IPS-18c (cell line): ENCODE data around the gene CFAP161.

ENCODE experiments used
- H3K4me3 ChIP-seq: 2 replicates; pipeline ENCODE4 v1.7.0; 2013; ENCODE audit warnings: low read depth, mild to moderate bottlenecking, low read length, moderate library complexity; ENCODE audit not compliant: insufficient read depth
- H3K9me3 ChIP-seq: one replicate; pipeline ENCODE4 v1.6.1; 2013; ENCODE audit warnings: mild to moderate bottlenecking, low read length, moderate library complexity; ENCODE audit not compliant: control insufficient read depth, insufficient read depth

CFAP161 gene

DNA sequence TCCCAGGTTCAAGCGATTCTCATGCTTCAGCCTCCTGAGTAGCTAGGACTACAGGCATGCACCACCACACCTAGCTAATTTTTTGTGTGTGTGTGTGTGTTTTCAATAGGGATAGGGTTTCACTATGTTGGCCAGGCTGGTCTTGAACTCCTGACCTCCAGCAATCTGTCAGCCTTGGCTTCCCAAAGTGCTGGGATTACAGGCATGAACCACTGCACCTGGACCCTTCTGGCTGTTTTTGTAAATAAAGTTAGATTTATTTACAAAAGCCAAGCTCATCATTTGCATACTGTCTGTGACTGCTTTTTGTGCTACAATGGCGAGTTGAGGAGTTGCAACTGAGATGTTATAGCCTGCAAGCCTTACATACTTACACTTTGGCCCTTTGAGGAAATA lies 34.1 kb downstream of the CFAP161 start:
- H3K9me3 ChIP-seq, result no peaks in the 10 kb centered on the region
- no peak overlapping the region for H3K4me3 ChIP-seq

DNA sequence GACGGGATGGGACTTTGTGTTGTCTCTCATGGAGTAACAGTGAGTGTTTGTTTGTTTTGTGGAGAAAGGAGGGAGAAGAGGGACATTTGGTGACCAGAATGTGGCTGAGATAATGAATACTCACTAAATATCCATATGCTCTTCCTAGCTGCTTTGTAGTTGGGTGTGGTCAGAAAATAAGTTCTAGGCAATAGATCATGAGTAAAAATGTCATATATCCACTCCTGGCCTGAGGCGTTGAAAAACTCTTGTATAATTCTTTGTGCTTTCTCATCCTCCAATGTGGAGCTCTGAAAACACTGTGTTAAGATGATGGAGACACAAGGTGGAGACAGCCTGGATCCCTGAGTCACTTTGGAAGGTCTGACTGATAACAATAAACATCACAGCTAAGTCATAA lies 34.6 kb downstream of the CFAP161 start:
- H3K9me3 ChIP-seq, result no peaks in the 10 kb centered on the region
- H3K4me3 ChIP-seq, result no peak overlapping the region

DNA sequence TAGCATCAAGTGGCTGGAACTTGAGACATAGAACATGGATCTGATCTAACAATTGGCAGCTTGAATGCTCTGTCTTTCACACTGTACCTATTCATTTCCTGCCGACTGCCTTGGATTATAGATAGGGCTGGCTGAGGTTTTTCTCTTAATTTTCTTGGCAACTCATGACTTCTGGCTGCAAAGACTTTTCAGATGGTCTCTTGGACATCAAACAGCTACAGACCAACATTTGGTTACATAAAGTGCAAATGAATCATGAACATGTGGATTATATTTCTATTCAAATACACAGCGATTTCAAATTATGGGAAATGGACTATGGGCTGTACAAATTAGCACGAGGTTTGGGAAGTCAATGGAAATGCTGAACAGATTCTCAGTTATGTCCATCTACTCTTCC lies 36.4 kb downstream of the CFAP161 start:
- Histone ChIP-seq H3K9me3 (no peaks in the 10 kb centered on the region), H3K4me3 (no peak overlapping the region)

DNA sequence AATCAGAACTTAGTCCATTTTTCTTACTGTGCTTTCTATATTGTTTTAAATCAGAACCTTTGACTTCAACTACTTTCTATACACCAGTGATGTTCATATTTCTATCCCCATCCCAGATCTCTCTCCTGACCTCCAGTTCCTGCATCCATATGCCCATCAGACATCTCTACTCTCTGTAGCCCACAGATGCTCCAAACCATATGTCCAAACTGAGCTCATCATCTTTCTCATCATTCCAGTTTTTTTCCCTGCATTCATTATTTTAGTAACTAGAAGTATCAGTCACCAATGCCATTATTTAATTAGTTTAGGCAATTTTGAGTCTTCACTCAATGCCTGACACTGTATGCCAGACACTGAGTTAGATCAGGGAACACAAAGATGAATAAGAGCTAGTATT lies 37.2 kb downstream of the CFAP161 start:
- H3K4me3 ChIP-seq, result no peak overlapping the region
- no peaks in the 10 kb centered on the region for H3K9me3 ChIP-seq

DNA sequence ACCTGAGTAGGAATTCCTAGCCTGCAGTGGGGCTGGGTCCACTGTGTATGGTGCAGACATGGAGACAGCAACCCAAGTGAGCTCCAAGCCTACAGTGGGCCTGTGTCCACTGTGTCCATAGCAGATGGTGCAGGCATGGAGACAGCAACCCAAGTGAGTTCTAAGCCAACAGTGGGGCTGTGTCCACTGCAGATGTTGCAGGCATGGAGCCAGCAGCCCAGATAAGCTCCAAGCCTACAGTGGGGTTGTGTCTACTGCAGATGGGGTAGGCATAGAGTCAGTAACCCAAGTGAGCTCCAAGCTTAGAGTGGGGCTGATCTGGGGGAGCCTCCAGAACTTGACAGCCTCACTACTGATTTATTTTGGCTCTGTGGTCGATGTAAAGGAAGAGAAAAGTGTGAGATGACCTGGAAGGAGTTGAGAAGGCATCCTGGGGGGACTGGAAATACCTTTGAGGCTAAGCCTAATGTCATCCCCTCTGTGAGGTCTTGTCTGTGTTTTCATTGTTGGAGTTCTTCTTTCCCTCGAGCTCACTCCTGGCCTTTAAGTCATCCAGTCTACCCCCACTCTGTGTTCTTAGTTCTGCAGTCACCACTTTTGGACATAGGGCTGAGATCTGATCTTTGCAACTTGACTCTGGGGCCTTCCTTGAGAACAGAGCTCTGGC lies 40.2 kb downstream of the CFAP161 start:
- Histone ChIP-seq H3K4me3 (no peak overlapping the region), H3K9me3 (no peaks in the 10 kb centered on the region)

DNA sequence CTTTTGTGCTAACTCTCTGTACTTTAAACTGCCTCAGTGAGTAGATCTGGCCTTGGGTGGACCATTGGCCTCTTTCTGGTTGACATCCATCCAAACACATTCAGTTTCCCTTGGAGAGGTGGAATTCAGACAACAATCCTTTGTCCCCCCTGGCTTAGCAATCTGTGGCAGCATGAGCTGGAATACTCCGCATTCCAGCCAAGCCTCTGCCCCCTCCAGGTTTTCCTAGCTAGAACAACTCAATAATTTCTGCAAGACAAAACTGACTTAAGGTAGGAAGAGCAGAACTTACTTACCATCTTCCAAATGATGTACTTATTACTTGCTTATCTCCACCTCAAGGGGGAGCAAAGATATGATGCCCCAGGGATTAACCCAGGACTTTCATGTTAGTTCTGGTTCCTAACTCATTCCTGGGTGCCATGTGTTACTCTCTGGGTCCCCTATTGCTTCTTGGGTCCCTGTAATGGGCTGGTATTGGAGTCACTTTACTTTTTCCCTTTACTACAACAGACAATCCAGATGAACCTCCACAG lies 40.8 kb downstream of the CFAP161 start:
- H3K9me3 ChIP-seq, result no peaks in the 10 kb centered on the region
- no peak overlapping the region for H3K4me3 ChIP-seq

DNA sequence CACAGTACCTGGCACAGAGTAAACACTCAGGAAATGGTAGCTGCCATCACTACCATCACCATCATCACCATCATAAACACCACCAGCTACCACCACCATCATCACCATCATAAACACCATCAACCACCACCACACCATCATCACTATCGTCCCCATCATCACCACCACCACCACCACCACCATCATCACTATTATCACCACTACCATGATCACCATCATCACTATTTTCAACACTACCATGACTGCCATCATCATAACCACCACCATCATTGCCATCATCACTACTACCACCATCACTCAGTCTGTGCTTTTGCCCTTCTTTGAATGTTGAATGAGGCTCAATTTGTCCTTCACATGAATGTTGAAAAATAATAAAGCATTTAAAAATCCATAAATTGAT lies 41.4 kb downstream of the CFAP161 start:
- no peak overlapping the region for H3K4me3 ChIP-seq

DNA sequence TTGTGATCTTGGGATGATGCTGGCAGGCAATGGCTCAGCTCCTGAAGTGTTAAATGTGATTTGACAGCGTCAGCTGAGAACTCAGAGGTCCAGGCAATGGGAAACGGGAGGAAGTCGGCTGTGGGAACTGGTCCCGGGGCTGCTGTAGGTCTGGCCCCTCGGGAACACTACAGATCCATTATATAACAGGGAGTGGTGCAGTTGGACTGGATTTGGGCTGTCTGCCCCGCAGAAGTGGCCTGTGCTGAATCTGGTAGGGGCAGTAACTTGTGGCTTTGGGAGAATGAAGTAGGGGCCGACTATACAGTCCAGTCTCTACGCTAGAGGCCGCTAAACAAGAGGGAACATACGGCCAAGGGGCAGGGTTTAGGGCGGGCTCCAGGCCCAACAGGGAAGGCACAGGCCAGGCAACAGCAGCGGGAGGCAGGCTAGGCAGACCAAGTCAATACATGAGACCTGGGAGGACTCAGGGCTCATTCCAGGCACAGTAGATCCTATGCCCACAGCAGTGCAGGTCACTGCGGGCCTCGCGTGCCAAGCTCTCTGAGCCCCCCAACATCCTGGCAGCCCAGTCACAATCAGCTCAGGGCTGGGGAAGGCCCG lies 42.3 kb downstream of the CFAP161 start:
- H3K4me3 ChIP-seq, result no peak overlapping the region
- no peaks in the 10 kb centered on the region for H3K9me3 ChIP-seq

More for the DNA sequence above, 41.4 kb downstream of the CFAP161 start:
- no peaks in the 10 kb centered on the region for H3K9me3 ChIP-seq

DNA sequence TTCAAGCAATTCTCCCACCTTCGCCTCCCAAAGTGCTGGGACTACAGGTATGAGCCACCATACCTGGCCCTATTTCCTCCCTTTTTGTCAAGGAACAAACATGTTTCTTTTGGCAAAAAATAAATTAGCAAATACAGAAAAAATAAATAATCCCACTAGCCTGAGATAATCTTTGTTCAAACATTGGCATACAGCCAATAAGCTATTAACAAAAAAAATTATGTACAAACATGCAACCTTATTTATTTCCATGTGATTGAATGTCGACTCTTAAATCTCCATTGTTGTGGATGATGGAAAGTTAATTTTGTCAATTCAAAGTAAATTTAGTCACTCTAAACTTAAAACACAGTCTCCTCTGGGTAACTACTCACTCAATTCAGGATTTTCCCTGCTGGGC lies 44.3 kb downstream of the CFAP161 start:
- Histone ChIP-seq H3K9me3 (no peaks in the 10 kb centered on the region), H3K4me3 (no peak overlapping the region)

DNA sequence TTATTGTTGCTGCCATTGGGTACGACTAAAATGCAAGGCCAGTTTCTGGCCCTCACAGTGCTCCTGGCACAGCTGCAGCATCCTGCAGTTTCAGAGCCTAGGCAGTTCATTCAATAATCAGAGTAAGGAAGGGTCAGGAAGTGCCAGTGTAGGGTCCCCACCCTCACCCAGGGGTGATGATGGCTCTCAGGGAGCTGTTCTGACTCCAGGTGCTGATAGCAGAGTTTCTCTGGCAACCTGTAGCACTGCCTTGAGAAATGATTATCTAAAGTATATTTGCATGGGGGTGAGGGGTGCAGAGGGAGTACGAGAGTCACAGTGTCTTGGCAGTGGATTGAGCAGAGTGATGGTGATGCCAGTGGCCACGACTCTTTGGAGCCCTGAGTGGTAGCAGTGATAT lies 47.1 kb downstream of the CFAP161 start:
- Histone ChIP-seq H3K4me3 (no peak overlapping the region), H3K9me3 (no peaks in the 10 kb centered on the region)

DNA sequence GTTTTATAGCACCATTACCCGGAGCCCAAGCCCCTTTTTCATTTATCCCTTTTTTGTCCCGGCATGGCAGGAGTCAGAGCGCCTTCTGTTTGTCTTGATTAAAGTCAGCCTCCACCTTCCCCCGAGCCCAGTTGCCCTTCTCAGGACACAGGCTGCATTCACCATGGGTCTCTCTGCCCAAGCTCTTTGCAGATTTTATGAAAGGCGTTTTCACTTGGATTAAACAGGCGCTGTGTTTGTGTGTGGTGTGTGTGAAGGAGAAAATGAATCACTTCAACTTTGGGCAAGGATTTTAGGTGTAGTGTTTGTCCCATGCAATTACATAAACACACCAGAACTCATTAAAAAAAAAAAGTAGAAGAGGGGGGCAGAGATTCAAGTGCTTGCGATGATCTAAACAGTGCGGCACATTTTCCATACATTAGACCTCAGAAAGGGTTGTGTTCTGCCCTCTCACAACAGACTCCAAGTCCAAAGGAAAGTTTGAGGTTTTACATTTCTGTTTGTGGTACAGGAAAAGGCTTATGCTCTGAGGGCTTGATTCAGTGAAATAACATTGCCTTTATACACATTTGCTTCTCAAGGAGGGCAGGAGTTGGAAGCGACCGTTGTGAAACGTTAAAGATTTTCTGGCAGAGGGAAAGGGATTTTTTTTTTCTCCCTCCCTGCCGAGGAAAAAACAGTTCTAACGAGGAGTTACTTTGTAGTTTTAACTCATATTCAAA lies 48.1 kb downstream of the CFAP161 start:
- H3K4me3 ChIP-seq, result no peak overlapping the region
- no peaks in the 10 kb centered on the region for H3K9me3 ChIP-seq

DNA sequence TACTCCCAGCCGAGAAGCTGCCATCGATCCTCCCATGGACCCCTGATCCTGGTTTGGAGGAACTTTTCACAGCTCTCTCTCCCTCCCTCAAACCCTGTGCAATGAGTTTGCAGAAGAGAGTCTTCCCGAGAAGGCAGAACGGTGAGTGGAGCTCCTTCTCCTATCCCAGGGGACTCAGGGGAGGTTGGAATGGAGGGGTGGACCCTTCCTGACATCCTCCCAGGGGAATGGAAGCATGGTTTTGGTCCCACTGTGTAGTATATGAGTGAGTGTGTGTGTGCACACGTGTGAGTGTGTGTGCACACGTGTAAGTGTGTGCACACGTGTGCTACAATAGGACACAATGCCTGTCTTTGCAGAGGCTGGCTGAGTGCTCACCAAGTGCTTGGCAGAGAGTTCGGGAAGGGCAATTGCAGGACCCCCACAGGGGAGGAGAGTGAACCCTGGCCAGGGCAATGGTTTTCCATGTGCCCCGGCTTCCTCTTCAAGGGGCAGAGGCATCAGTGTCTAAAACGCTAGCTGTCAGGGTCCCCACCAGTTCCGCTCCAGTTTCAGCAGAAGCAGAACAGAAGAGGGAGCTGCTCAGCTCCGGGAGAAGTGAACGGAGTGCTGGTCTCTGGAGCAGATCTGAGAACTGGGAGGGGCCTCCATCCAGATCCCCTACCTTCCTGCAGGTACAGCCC lies 48.8 kb downstream of the CFAP161 start:
- no peak overlapping the region for H3K4me3 ChIP-seq
- H3K9me3 ChIP-seq, result no peaks in the 10 kb centered on the region

DNA sequence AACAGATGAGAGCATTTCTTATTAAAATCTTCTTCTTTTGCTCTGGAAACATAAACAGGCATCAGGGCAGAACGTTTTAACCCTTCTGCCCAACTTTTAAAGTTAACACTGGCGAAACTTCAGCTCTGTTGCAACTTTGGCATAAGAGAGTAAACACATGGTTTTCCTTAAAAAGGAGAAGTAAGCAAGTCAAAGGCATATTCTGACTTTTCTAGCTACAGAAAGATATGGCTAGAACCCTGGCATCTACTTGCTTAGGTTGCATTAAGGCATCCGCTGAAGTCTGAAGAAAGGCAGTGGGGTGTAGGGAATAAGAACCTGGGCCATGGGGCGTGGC lies 49.3 kb downstream of the CFAP161 start:
- Histone ChIP-seq H3K9me3 (no peaks in the 10 kb centered on the region), H3K4me3 (no peak overlapping the region)

DNA sequence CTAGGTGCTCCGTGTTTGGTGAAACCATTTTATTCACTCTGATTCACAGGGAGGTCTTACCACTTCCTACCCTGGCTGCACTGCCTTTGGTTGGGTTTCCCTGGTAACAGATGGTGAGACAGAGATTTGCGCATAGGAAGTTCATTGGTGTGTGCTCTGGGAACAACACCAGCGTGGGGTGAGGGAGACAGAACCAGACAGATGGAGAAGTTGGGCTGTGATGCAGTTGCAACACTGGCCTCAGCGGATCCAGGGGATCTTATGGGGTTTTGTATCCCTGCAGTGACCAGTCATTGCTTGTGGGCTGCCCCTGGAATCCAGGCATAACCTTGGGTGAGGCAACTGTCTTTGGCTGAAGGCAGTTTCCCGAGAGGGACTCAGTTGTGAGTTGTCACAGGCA lies 50.1 kb downstream of the CFAP161 start:
- Histone ChIP-seq H3K4me3 (no peak overlapping the region), H3K9me3 (no peaks in the 10 kb centered on the region)

DNA sequence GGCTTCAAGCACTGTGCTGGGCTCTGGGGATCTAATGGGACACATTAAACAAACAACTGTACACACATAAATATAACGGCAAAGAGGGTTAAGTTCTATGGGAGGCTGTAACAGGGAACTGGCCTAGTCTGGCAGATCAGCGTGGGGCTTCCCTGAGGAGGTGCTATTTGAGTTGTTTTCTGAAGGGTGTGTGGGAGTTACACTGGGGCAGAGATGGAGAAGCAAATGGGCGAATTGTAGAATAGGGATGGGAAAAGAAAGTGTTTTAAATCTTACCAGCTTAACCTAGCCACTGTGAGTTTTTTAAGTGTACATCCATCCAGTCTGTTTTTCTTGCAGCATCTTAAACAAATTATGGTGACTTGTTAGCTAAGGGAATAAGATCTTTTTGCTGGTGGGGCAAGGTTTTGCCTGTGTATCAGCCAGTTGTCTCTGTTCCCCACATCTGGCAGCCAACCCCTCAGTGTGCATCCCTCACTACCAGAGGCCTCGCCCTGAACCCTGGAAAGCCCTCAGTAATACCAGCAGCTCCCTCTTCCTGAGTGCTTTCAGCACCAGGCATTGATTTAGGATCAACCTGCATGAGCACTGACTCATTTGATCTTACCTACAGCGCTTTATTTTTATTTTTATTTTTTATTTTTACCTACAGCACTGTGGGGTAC lies 51.7 kb downstream of the CFAP161 start:
- no peak overlapping the region for H3K4me3 ChIP-seq
- H3K9me3 ChIP-seq, result no peaks in the 10 kb centered on the region

DNA sequence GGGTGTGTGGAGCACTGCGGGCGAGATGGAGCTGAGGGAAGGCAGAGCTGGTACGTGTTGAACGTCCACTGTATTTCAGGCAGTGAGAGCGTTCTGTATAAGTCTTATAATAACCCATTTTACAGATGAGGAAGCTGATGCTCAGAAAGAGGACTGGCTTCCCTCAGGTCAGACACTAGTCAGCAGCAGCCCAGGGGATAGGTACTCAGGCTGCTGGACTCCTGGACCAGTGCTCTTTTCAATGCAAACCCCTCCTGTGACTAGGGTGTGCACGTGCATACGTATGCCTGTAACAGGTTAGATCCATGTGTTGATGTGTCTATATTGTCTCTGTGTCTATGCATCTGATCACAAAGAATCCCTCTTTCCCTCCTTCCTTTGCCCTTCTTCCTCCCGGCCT lies 54.3 kb downstream of the CFAP161 start:
- Histone ChIP-seq H3K4me3 (no peak overlapping the region), H3K9me3 (no peaks in the 10 kb centered on the region)

DNA sequence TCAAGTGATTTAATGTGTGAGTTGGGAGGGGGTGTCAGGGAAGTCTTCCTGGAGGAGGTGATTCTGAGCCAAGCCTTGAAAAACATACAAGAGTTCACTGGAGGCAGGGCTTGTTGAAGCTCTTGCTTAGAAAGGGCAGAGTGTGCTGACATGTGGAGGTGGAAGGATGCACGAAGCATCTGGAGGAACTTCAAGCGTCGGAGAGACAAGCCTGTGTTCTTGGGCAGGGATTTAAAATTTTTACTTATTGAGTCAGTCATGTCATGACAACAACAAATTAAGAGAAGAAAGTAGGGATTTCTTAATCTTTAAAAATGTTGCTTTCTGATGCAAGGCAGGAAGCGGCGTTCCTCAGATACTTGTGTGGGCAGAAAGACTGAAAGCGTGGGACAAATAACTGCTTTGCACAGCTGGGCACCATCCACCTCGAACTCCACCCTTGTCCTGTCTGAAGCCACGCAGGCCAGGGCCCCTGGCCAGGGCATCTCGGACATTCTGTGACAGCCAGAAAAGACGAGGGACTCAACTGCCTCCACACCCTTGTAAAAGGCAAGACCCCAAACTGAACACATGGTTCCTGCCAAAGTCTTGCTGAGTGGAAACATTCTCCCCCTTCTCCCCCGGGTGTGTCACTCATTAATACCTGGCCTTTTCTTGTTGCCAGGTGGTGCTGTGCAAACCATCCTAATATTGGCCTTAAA lies 55.7 kb downstream of the CFAP161 start:
- Histone ChIP-seq H3K9me3 (no peaks in the 10 kb centered on the region), H3K4me3 (no peak overlapping the region)
